SK-N-SH treated with all-trans-retinoic acid at 6 μM for 48 hours (cell line): ENCODE data around the gene ATP13A2.

Experiments
- ATAC-seq: fragments of 200-7000 bp; cut with Tn5 transposase; 3 replicates; pipeline ENCODE4 v1.9.1; 2020; ENCODE audit warnings: mild to moderate bottlenecking, moderate library complexity
- ARNTL ChIP-seq: fragments of 450-650 bp; formaldehyde crosslinking; IDR thresholded peaks from 2 replicates; pipeline ENCODE4 v1.5.0; 2020; ENCODE audit warnings: low read depth, mild to moderate bottlenecking, moderate library complexity, borderline replicate concordance
- BACH2 ChIP-seq: fragments of 250-450 bp; sonication (Bioruptor Pico); IDR thresholded peaks from 2 replicates; pipeline ENCODE4 v1.9.0; 2021; ENCODE audit warnings: mild to moderate bottlenecking, borderline replicate concordance
- CREB5 ChIP-seq: fragments of 250-450 bp; sonication (Bioruptor Pico); IDR thresholded peaks from 2 replicates; pipeline ENCODE4 v1.5.1; 2020; ENCODE audit warnings: low read depth, mild to moderate bottlenecking, moderate library complexity
- CSDC2 ChIP-seq: fragments of 250-450 bp; sonication (Bioruptor Pico); IDR thresholded peaks from 2 replicates; pipeline ENCODE4 v1.5.0; 2020; ENCODE audit warnings: mild to moderate bottlenecking, moderate library complexity
- ESRRG ChIP-seq: fragments of 250-450 bp; sonication (Bioruptor Pico); IDR thresholded peaks from 2 replicates; pipeline ENCODE4 v1.6.1; 2021; ENCODE audit warnings: mild to moderate bottlenecking
- GLIS3 ChIP-seq: fragments of 250-450 bp; sonication (Bioruptor Pico); IDR thresholded peaks from 2 replicates; pipeline ENCODE4 v1.5.0; 2020; ENCODE audit warnings: mild to moderate bottlenecking, moderate library complexity
- OSR1 ChIP-seq: fragments of 250-450 bp; sonication (Bioruptor Pico); IDR thresholded peaks from 2 replicates; pipeline ENCODE4 v1.8.0; 2022; ENCODE audit warnings: moderate library complexity, mild to moderate bottlenecking, inconsistent platforms
- SNAI2 ChIP-seq: fragments of 250-450 bp; sonication (Bioruptor Pico); IDR thresholded peaks from 2 replicates; pipeline ENCODE4 v1.5.0; 2020; ENCODE audit warnings: mild to moderate bottlenecking, moderate library complexity
- TCF4 ChIP-seq: fragments of 250-450 bp; sonication (Bioruptor Pico); IDR thresholded peaks from 2 replicates; pipeline ENCODE4 v1.8.0; 2021; ENCODE audit warnings: mild to moderate bottlenecking, moderate library complexity, borderline replicate concordance
- TOX ChIP-seq: fragments of 250-450 bp; sonication (Bioruptor Pico); IDR thresholded peaks from 2 replicates; pipeline ENCODE4 v1.8.0; 2021; ENCODE audit warnings: mild to moderate bottlenecking, moderate library complexity, borderline replicate concordance
- ZC3H10 ChIP-seq: fragments of 250-450 bp; sonication (Bioruptor Pico); IDR thresholded peaks from 2 replicates; pipeline ENCODE4 v1.5.1; 2021; ENCODE audit warnings: mild to moderate bottlenecking, moderate library complexity
- ZFP3 ChIP-seq: fragments of 250-450 bp; sonication (Bioruptor Pico); IDR thresholded peaks from 2 replicates; pipeline ENCODE4 v1.5.0; 2020; ENCODE audit warnings: mild to moderate bottlenecking, moderate library complexity
- ZFP30 ChIP-seq: fragments of 450-650 bp; formaldehyde crosslinking; IDR thresholded peaks from 2 replicates; pipeline ENCODE4 v1.5.0; 2022; ENCODE audit warnings: mild to moderate bottlenecking, moderate library complexity
- ZNF70 ChIP-seq: fragments of 450-650 bp; formaldehyde crosslinking; IDR thresholded peaks from 2 replicates; pipeline ENCODE4 v1.5.0; 2020; ENCODE audit warnings: mild to moderate bottlenecking, moderate library complexity
- ZNF8 ChIP-seq: fragments of 450-650 bp; formaldehyde crosslinking; IDR thresholded peaks from 2 replicates; pipeline ENCODE4 v1.5.0; 2020; ENCODE audit warnings: mild to moderate bottlenecking, moderate library complexity
- TF ChIP-seq, protein P1 (sequence below): fragments of 250-450 bp; sonication (Bioruptor Pico); IDR thresholded peaks from 2 replicates; pipeline ENCODE4 v1.8.0; 2020; ENCODE audit warnings: mild to moderate bottlenecking, moderate library complexity, borderline replicate concordance
- TF ChIP-seq, protein P2 (sequence below): fragments of 250-450 bp; sonication (Bioruptor Pico); IDR thresholded peaks from 2 replicates; pipeline ENCODE4 v1.5.1; 2021; ENCODE audit warnings: mild to moderate bottlenecking, moderate library complexity
- TF ChIP-seq, protein P3 (sequence below): fragments of 250-450 bp; sonication (Bioruptor Pico); IDR thresholded peaks from 2 replicates; pipeline ENCODE4 v1.8.0; 2021; ENCODE audit warnings: low read depth, mild to moderate bottlenecking, moderate library complexity, borderline replicate concordance
- TF ChIP-seq, protein P4 (sequence below): fragments of 250-450 bp; sonication (Bioruptor Pico); IDR thresholded peaks from 2 replicates; pipeline ENCODE4 v1.5.0; 2020; ENCODE audit warnings: mild to moderate bottlenecking, moderate library complexity

The ATP13A2 gene

DNA sequence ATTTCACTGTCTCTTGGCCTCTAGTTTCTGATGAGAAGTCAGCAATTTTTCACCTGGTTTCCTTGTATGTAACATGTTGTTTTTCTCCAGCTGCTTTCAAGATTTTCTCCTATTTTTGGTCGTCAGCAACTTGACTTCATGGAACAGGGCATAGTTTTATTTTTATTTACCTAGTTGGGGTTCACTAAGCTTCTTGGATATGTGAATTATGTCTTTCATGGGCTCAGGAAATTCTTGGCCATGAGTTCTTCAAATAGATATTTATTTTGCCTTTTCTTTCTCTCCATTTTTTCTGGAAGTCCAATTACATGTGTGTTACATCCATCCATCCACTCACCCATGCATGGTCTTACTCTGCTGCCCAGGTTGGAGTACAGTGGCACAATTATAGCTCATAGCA, 28.4 kb upstream of the ATP13A2 start:
- ATAC-seq: no peak
- no peak for TF ChIP-seq GLIS3
- no peak for TF ChIP-seq SNAI2 (CRISPR knock-in tag)
- TF ChIP-seq ZFP3 (CRISPR knock-in tag): no peak
- TF ChIP-seq BACH2: no peak
- no peak for TF ChIP-seq ZNF8
- TF ChIP-seq, protein P1, sequence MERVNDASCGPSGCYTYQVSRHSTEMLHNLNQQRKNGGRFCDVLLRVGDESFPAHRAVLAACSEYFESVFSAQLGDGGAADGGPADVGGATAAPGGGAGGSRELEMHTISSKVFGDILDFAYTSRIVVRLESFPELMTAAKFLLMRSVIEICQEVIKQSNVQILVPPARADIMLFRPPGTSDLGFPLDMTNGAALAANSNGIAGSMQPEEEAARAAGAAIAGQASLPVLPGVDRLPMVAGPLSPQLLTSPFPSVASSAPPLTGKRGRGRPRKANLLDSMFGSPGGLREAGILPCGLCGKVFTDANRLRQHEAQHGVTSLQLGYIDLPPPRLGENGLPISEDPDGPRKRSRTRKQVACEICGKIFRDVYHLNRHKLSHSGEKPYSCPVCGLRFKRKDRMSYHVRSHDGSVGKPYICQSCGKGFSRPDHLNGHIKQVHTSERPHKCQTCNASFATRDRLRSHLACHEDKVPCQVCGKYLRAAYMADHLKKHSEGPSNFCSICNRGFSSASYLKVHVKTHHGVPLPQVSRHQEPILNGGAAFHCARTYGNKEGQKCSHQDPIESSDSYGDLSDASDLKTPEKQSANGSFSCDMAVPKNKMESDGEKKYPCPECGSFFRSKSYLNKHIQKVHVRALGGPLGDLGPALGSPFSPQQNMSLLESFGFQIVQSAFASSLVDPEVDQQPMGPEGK (CRISPR knock-in tag): no peak
- no peak for TF ChIP-seq ZNF70 (CRISPR knock-in tag)
- TF ChIP-seq OSR1 (CRISPR knock-in tag): no peak
- no peak for TF ChIP-seq ZC3H10 (CRISPR knock-in tag)
- TF ChIP-seq CSDC2 (CRISPR knock-in tag): no peak
- TF ChIP-seq, protein P2, sequence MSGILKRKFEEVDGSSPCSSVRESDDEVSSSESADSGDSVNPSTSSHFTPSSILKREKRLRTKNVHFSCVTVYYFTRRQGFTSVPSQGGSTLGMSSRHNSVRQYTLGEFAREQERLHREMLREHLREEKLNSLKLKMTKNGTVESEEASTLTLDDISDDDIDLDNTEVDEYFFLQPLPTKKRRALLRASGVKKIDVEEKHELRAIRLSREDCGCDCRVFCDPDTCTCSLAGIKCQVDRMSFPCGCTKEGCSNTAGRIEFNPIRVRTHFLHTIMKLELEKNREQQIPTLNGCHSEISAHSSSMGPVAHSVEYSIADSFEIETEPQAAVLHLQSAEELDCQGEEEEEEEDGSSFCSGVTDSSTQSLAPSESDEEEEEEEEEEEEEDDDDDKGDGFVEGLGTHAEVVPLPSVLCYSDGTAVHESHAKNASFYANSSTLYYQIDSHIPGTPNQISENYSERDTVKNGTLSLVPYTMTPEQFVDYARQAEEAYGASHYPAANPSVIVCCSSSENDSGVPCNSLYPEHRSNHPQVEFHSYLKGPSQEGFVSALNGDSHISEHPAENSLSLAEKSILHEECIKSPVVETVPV (CRISPR knock-in tag): no peak

GRCh38 chr1:17039522-17039921, 27.8 kb upstream of the ATP13A2 start:
- TF ChIP-seq ZNF70 (CRISPR knock-in tag): no peak
- TF ChIP-seq ARNTL: no peak
- no peak for TF ChIP-seq ESRRG (CRISPR knock-in tag)
- TF ChIP-seq ZNF8: no peak
- no peak for TF ChIP-seq CREB5 (CRISPR knock-in tag)
- TF ChIP-seq GLIS3: no peak
- TF ChIP-seq, protein P1 (CRISPR knock-in tag): no peak
- TF ChIP-seq, protein P3, sequence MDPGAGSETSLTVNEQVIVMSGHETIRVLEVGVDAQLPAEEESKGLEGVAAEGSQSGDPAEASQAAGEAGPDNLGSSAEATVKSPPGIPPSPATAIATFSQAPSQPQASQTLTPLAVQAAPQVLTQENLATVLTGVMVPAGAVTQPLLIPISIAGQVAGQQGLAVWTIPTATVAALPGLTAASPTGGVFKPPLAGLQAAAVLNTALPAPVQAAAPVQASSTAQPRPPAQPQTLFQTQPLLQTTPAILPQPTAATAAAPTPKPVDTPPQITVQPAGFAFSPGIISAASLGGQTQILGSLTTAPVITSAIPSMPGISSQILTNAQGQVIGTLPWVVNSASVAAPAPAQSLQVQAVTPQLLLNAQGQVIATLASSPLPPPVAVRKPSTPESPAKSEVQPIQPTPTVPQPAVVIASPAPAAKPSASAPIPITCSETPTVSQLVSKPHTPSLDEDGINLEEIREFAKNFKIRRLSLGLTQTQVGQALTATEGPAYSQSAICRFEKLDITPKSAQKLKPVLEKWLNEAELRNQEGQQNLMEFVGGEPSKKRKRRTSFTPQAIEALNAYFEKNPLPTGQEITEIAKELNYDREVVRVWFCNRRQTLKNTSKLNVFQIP: no peak
- TF ChIP-seq TOX (CRISPR knock-in tag): no peak
- TF ChIP-seq, protein P2 (CRISPR knock-in tag): no peak
- TF ChIP-seq ZFP3 (CRISPR knock-in tag): no peak
- no peak for TF ChIP-seq ZFP30 (CRISPR knock-in tag)
- ATAC-seq: no peak

- ATAC-seq: no peak
Observed at GRCh38 chr1:17033481-17033880, 21.8 kb upstream of the ATP13A2 start.

More at GRCh38 chr1:17033481-17033880, 21.8 kb upstream of the ATP13A2 start:
- no peak for TF ChIP-seq BACH2
- TF ChIP-seq, protein P4, sequence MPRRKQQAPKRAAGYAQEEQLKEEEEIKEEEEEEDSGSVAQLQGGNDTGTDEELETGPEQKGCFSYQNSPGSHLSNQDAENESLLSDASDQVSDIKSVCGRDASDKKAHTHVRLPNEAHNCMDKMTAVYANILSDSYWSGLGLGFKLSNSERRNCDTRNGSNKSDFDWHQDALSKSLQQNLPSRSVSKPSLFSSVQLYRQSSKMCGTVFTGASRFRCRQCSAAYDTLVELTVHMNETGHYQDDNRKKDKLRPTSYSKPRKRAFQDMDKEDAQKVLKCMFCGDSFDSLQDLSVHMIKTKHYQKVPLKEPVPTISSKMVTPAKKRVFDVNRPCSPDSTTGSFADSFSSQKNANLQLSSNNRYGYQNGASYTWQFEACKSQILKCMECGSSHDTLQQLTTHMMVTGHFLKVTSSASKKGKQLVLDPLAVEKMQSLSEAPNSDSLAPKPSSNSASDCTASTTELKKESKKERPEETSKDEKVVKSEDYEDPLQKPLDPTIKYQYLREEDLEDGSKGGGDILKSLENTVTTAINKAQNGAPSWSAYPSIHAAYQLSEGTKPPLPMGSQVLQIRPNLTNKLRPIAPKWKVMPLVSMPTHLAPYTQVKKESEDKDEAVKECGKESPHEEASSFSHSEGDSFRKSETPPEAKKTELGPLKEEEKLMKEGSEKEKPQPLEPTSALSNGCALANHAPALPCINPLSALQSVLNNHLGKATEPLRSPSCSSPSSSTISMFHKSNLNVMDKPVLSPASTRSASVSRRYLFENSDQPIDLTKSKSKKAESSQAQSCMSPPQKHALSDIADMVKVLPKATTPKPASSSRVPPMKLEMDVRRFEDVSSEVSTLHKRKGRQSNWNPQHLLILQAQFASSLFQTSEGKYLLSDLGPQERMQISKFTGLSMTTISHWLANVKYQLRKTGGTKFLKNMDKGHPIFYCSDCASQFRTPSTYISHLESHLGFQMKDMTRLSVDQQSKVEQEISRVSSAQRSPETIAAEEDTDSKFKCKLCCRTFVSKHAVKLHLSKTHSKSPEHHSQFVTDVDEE (CRISPR knock-in tag): no peak
- TF ChIP-seq ZNF70 (CRISPR knock-in tag): no peak
- no peak for TF ChIP-seq OSR1 (CRISPR knock-in tag)
- TF ChIP-seq, protein P2 (CRISPR knock-in tag): no peak
- no peak for TF ChIP-seq SNAI2 (CRISPR knock-in tag)
- no peak for TF ChIP-seq TCF4 (CRISPR knock-in tag)
- no peak for TF ChIP-seq ZFP3 (CRISPR knock-in tag)
